ENCODE data around the gene ARHGAP11B.
"Not testable (repeated sequence)": the region's sequence is repeated elsewhere in the genome, so short reads cannot be mapped to it uniquely, and the experiment has no call there.

ARHGAP11B gene

DNA sequence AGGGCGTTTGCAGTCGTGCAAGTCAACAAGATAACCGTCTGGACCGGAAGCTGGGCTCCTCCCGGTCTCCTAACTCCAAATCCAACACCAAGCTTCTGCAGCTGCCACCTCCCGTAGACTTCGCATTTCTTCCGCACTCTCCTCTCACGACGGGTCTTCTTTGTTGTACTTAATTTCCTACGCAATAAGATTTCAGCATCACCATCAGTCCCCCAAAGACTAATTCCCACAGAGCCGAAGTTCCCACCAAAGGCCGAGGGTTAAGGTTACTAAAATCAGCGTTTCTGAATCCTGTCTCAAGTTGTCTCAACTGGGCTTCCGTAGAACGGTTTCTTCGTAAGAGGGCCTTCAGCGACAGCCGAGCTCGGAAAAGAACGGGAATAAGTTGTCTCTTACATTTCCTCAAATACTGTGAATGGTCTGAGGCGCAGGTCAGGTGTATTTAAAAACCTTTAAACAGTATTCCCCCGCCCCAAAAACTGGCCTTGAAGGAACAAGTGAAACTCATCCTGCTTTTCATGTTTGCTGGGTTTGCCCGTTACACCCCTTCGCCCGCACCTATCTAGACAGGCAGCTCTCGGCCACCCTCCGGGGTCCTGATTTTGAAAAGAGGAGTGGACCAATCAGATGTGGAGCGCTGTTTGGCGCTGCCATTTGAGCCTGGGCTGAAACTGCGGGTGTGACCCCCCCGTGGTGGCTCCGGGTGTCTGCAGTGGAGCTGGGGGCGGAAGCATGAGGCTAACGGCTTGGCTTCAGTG lies at the start of gene ARHGAP11B:
Gene ARHGAP11B, plus strand, starts transcription at position 693 of the 758 bp plus-strand sequence.
- DNase-seq: not testable (repeated sequence)

DNA sequence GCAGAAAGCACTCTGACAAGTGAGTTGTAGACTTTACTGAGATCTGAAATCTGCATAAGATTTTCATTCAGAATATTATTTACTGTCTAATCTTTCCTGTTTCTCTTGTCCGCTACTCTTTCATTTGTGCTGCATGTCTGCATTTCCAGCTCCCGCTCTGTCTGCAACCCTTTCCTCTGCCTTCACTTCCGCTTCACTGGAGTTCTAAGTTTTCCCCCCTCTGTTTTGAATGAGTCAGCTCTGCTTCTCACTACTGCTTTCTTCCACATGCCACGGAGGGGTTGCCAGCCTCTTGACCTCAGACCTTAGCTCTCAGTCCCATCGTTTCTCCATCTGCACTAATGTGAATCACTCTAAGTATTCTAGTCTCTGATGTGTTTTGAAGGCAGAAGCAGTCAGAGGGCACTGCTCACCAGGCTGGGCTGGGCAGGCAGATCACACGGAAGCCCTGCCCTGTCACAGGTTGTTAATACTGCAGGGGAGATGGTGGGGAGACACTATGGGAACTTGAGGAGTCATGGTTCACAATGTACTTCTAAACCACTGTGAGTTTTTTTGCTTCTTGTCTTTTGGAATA lies 46.4 kb upstream of the ARHGAP11B start:
- not testable (repeated sequence) for DNase-seq

DNA sequence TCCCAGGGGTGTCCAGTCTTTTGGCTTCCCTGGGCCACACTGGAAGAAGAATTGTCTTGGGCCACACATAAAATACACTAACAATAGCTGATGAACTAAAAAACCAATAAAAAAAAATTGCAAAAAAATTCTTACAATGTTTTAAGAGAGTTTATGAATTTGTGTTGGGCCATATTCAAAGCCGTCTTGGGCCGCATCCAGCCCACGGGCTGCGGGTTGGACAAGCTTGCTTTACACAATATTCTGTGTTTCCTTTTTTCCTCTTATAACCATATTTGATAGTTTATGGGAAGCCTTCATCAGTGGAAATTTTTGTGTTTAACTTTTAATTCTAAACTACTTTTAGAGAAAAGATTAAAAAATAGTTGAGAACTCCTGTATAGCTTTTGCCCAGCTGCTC lies 45.2 kb upstream of the ARHGAP11B start:
- DNase-seq: not testable (repeated sequence)

DNA sequence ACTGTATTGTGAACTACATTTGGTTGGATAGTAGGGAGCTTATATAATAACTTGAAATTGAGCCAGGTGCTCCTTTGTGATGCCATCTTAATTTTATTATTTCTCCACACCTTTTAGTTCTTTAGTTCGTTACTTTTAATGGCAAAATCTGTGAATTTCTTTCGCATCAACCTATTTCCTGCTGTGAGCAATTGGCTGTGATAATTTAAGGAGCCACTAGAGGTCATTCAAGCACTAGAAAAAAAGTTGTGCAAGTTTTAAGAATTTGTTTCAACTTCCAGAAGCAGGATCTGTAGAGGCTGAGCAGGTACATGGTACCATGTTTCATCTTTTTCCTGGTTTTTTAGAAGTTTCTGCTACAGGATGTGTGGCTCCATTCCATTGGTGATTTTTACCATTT lies 27.0 kb upstream of the ARHGAP11B start:
- DNase-seq: not testable (repeated sequence)

DNA sequence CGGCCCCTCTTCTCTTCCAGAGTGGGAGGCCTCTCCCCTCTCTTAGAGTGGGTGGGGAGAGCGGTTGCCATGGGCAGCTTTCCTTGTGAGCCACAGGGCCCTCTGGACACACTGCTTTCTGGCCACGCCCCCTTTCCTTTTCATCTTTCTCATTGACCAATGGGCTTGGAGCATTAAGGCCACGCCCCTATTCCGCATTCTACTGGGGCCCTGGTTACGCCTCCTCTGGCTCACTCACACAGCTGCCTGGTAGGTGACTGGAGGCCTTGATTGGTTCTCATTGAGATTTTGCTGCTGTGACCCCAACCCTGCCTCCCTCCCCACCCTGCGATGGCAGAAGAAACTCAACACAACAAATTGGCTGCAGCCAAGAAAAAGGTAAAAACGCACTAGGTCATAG lies 22.1 kb upstream of the ARHGAP11B start, which contains the start of gene GOLGA8H:
Gene GOLGA8H, plus strand, starts transcription at position 233 of the 400 bp plus-strand sequence. Its CDS starts 98 bp downstream, at position 331.
- DNase-seq: not testable (repeated sequence)

DNA sequence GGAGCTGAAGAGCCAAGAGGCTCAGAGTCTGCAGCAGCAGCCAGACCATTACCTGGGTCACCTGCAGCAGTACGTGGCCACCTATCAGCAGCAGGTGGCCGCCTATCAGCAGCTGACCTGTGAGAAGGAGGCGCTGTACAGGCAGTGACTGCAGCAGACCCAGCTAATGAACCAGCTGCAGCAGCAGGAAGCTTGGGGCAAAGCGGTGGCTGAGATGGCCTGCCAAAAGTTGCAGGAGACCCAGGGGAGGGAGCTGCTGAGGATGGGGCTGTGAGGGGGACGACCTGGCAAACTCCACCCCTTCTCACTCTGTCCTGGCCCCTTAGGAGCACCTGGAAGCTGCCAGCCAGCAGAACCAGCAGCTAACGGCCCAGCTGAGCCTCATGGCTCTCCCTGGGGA lies 13.7 kb upstream of the ARHGAP11B start:
- not testable (repeated sequence) for DNase-seq

DNA sequence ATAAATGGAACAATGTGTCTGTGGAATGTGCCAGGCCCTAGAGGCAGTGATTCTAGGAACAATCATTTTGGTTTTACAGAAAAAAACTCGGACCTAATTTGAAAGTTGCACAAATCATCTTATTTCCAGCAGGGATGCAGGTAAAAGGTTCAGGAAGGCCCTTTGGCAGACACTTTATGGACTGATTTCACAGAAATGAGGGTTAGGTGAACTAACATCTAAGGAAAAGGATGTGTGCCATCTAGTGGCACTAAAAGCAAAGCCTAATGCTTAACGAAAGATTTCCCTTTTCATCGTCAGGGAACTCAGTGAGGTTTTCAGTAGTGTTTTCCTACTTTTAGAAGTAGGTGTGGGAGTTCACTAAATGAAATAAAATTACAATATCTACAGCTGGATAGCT lies 4.6 kb upstream of the ARHGAP11B start:
- not testable (repeated sequence) for DNase-seq

DNA sequence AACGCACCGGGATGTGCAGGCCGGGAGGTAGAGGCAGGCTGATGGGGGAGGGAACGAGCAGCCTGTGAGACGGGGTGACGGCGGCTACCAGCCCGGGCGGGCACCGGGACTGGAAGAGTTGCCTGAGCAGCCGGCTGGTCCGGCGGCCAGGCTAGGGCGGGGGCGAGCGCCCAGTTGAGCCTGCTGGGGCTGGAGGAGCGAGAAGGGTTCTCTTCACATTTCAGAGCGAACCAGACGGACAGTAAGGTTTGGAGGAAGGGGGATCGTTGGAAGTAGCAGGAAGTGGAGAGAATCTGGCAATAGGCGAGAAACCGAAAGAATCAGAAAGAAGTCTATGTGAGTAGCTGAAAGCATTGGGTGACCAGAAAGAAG lies 252 bp downstream of the ARHGAP11B start:
- DNase-seq: not testable (repeated sequence)

DNA sequence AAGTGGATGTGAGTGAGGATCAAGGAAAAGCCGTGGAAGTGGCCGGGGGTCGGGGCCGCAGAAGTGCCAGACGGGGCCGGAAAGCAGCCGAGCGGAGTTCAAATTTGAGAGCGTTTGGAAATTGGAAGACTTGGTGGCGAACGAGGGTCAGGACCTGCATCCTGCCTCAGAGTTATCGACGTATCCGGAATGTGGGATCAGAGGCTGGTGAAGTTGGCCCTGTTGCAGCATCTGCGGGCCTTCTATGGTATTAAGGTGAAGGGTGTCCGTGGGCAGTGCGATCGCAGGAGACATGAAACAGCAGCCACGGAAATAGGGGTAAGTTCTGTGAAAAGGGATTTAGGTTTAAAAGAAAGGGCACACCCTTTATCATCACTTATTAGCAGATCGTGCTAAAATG lies 704 bp downstream of the ARHGAP11B start:
- not testable (repeated sequence) for DNase-seq

DNA sequence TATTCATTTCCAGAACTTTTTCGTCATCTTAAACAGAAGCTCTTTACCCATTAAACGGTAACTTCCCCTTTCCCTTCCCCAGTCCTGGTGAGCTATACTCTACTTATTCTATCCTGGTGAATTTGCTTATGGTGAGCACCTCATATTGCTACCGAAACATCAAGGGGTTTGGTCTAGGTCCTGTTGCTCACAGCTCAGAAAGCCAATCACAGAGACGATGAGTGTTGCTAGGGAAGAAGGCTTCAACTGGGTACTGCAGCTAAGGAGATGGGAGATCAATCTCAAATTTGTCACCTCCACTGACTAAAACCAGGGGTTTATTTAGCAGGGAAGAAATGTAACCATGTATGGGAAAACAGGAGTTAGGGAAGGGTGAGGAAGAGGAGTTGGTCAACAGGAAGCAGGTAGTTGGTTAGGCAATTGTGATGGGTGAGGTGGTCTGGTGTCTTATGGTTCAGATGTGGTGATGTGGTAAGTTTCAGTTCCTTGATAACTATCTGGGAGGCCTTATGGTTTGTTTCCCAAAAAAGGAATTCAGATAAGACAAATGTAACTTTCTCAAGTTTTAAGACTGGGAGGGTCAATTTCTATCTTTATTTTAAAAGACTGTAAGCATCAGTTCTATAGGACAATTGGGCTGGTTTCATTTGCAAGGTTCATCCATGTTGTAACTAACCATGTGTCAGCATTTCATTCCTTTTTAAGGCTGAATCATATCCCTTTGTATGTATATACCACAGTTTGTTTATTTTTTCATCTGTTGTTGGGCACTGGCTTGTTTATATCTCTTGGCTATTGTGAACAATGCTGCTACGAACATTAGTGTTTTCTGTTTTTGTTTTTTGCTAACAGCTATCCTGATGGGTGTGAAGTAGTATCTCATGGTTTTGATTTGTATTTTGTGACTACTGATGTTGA lies 24.3 kb downstream of the ARHGAP11B start:
- DNase-seq: no peak

DNA sequence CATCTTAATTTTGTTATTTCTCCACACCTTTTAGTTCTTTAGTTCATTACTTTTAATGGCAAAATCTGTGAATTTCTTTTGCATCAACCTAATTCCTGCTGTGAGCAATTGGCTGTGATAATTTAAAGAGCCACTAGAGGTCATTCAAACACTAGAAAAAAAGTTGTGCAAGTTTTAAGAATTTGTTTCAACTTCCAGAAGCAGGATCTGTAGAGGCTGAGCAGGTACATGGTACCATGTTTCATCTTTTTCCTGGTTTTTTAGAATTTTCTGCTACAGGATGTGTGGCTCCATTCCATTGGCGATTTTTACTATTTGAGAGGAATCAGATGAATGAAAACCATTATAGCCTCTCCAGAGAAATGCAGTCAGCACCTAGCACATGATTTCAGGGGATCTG lies 35.2 kb downstream of the ARHGAP11B start:
- DNase-seq: not testable (repeated sequence)

DNA sequence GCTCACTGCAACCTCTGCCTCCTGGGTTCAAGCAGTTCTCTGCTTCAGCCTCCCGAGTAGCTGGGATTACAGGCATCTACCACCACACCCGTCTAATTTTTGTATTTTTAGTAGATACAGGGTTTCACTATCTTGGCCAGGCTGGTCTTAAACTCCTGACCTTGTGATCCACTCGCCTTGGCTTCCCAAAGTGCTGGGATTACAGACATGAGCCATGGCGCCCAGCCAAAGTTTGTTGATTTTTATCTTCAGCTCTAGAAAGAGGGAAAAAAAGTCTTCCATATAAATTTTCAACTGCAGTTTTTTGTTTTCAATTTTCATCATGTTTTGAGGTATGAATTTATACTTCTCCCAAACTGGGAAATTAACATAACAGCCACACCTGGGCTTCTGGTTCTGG lies 43.7 kb downstream of the ARHGAP11B start:
- DNase-seq: not testable (repeated sequence)

DNA sequence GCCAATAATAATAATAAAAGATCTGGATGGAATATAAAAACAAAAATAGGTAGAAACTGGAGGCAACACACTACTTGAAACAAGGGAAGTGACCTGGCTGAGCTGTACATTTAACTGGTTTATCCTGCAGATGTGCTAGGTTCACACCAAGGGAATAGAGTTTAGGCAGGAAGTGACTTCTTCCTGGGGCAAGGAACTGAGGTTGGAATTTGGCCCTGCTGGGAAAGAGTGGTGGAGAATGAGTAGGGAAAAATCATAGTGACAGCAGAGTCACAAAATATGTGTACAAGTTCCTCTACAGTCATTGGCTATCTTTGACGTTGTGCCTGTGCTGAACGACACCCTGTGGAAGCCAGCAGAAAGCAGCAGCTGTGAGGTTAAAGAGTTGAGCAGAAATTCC lies 44.1 kb downstream of the ARHGAP11B start:
- no peak for DNase-seq

DNA sequence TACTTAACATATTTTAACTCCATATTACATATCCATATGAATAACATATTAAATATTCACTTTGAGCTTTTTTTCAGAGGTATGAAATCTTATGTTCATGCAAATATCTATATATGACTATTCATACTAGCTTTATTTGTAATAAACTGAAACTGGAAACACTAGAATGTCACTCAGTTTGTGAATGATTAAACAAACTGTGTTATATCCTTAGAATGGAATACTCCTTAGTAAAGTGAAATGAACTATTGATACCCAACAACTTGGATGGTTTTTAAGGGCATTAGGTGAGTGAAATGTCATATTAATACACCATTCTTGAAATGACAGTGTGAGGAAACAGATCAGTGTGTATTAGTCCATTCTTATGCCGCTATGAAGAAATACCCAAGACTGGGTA lies 45.4 kb downstream of the ARHGAP11B start:
- no peak for DNase-seq

DNA sequence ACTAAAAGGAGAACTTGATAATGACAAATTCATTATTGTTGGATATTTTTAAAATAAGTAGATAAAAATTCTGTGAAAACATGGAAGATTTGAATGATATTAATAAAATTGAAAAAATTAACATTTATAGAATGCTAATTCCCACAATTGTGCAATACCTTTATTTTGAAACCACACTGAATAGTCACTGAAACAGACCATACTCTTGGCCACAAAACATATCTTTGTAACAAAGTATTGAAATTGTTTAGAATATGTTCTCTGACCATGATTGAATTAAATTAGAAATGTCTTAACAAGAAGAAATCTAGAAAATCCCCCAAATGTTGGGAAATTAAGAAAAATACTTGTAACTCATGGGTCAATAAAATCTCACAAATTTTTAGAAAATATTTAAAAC lies 49.2 kb downstream of the ARHGAP11B start:
- no peak for DNase-seq

DNA sequence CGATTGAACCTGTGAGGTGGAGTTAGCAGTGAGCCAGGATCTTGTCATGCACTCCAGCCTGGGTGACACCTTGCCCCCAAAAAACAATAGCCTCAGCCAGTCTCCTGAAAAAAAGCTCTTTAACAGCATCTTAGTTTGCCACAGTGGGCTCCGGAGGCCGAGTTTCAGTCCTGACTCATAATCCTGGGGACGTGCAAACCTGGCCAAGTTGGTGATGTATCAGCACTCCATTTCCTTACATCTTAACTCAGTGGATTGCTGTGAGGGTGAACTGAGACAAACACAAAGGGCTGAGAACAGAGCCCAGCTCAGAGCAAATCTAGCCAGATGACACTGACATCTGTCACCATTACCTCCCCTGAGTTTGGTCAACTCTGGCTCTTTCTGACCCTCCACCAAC lies 50.0 kb downstream of the ARHGAP11B start:
- not testable (repeated sequence) for DNase-seq

DNA sequence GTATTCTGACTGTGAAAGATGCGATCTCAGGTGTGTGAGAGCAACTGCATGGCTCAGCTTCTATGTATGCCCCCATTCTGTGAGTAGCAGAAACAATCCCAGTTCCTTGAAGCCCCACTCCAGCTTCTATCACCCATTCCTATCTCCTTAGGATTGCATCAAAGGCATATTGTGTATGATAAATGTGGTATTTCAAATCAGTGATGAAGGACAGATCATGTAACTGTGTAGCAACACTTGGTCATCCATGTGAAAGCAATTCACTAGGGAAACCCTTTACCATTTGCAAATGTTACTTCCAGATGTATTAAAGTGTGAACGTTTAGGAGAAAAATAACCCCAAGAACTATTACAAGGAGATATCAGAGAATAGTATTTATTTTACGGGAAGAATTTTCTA lies 55.1 kb downstream of the ARHGAP11B start:
- DNase-seq: not testable (repeated sequence)

DNA sequence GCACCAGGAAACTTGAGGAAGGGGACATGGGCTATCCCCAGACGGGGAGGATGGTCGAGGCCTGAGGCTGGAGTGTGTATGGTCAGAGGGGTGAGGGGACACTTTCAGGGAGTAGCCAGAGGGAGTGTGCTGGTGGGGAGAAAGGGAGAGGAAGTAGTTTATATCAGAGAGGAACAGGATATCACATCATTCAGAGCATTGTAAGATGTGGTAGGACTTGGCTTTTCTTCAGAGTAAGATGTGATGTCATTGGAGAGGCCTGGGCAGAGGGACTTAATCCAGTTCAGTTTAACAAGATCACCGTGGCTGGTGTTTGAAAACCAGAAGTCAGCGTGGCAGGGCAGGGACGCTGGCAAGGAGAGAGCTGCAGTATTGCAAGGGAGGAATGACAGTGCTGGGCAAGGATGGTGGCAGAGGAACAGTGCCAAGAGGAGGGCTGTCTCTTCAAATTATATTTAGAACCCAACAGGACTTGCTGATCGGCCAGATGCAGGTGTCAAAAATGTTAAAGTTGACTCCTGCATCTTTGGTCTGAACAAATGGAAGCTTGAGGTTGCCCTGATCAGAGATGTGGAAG lies 59.9 kb downstream of the ARHGAP11B start:
- DNase-seq: not testable (repeated sequence)

DNA sequence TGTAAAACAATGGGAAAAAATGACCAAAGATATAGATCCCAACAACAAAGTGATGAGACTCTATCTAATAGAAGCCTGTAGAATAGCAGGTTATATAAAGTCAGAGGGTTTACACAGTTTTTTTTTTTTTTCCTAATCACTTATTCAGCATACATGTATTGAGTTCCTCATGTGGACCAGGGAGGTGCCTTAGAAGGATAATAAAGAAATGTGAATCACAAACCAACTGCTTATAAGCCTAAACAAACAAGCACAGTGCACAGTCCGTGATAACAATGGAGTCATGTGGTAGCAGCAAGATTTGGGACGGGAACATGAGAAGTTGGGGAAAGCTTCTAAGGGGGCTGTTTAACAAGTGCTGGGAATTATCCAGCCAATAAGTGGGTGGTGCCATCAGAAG lies 60.7 kb downstream of the ARHGAP11B start:
- DNase-seq: not testable (repeated sequence)

Data from activated CD4-positive, CD25-positive, alpha-beta regulatory T cell (primary cell).